H9 (cell line): Measurements from ENCODE around the gene PTTG1. TPM values are rescaled to one million over a fixed set of nuclear protein-coding genes. Genes with fewer than 3 reads are reported as not detected.

ENCODE experiments used
- DNase-seq: peaks from one replicate; pipeline ENCODE4 v3.0.0-alpha.2; 2017
- H2AFZ ChIP-seq: one replicate; pipeline ENCODE4 v1.6.1; 2013; ENCODE audit warnings: mild to moderate bottlenecking, low read length, control low read depth, moderate library complexity
- H2AK5ac ChIP-seq: 2 replicates; pipeline ENCODE4 v1.6.1; 2013; ENCODE audit warnings: low read length, control low read depth, mixed read lengths; ENCODE audit not compliant: insufficient read length
- H2BK120ac ChIP-seq: one replicate; pipeline ENCODE4 v1.6.1; 2013; ENCODE audit warnings: low read depth, mild to moderate bottlenecking, low read length, control low read depth, inconsistent platforms; ENCODE audit not compliant: poor library complexity, severe bottlenecking
- H2BK12ac ChIP-seq: 2 replicates; pipeline ENCODE4 v1.6.1; 2013; ENCODE audit warnings: low read length, control low read depth, mixed read lengths, low read depth; ENCODE audit not compliant: insufficient read length
- H2BK15ac ChIP-seq: 2 replicates; pipeline ENCODE4 v1.6.1; 2013; ENCODE audit warnings: low read depth, low read length, control low read depth
- H2BK20ac ChIP-seq: one replicate; pipeline ENCODE4 v1.6.1; 2013; ENCODE audit warnings: low read depth, mild to moderate bottlenecking, low read length, control low read depth, inconsistent platforms; ENCODE audit not compliant: poor library complexity, severe bottlenecking
- H2BK5ac ChIP-seq: 2 replicates; pipeline ENCODE4 v1.6.1; 2013; ENCODE audit warnings: low read length, control low read depth, mixed read lengths; ENCODE audit not compliant: insufficient read length
- H3K14ac ChIP-seq: 2 replicates; pipeline ENCODE4 v1.6.1; 2013; ENCODE audit warnings: low read length, control low read depth; ENCODE audit not compliant: insufficient read depth
- H3K18ac ChIP-seq: 2 replicates; pipeline ENCODE4 v1.6.1; 2013; ENCODE audit warnings: low read depth, mild to moderate bottlenecking, mixed read lengths, low read length, control low read depth; ENCODE audit not compliant: insufficient read length
- H3K23ac ChIP-seq: 2 replicates; pipeline ENCODE4 v1.6.1; 2013; ENCODE audit warnings: low read length, control low read depth, mixed read lengths, low read depth; ENCODE audit not compliant: insufficient read length
- H3K23me2 ChIP-seq: 2 replicates; pipeline ENCODE4 v1.6.1; 2013; ENCODE audit warnings: low read depth, mild to moderate bottlenecking, mixed read lengths, low read length, control low read depth; ENCODE audit not compliant: insufficient read length, poor library complexity, severe bottlenecking
- H3K27ac ChIP-seq: 2 replicates; pipeline ENCODE4 v1.5.1; 2013; ENCODE audit warnings: low read length, control low read depth, mixed read lengths, low read depth; ENCODE audit not compliant: insufficient read length
- H3K27me3 ChIP-seq: 2 replicates; pipeline ENCODE4 v1.6.1; 2013; ENCODE audit warnings: low read length, control low read depth, inconsistent platforms; ENCODE audit not compliant: insufficient read depth
- H3K4ac ChIP-seq: 2 replicates; pipeline ENCODE4 v1.6.1; 2013; ENCODE audit warnings: low read depth, mild to moderate bottlenecking, control low read depth, inconsistent platforms, low read length, moderate library complexity
- H3K4me1 ChIP-seq: 2 replicates; pipeline ENCODE4 v1.6.1; 2013; ENCODE audit warnings: low read length, control low read depth, inconsistent platforms; ENCODE audit not compliant: insufficient read depth
- H3K4me2 ChIP-seq: 2 replicates; pipeline ENCODE4 v1.6.1; 2013; ENCODE audit warnings: low read length, control low read depth, mixed read lengths; ENCODE audit not compliant: insufficient read length, insufficient read depth
- H3K56ac ChIP-seq: 2 replicates; pipeline ENCODE4 v1.6.1; 2013; ENCODE audit warnings: low read depth, mild to moderate bottlenecking, mixed read lengths, low read length, control low read depth; ENCODE audit not compliant: insufficient read length
- H3K79me1 ChIP-seq: 2 replicates; pipeline ENCODE4 v1.6.1; 2013; ENCODE audit warnings: low read depth, mild to moderate bottlenecking, moderate library complexity, low read length, control low read depth, inconsistent platforms; ENCODE audit not compliant: insufficient read depth, poor library complexity, severe bottlenecking
- H3K79me2 ChIP-seq: 2 replicates; pipeline ENCODE4 v1.6.1; 2013; ENCODE audit warnings: low read length, control low read depth, inconsistent platforms; ENCODE audit not compliant: insufficient read depth
- H3K9ac ChIP-seq: 2 replicates; pipeline ENCODE4 v1.6.1; 2013; ENCODE audit warnings: low read length, control low read depth, mixed read lengths; ENCODE audit not compliant: insufficient read length; ENCODE audit errors: extremely low read depth
- H3K9me3 ChIP-seq: one replicate; pipeline ENCODE4 v1.6.1; 2013; ENCODE audit warnings: low read depth, low read length, inconsistent platforms; ENCODE audit not compliant: control insufficient read depth
- H3T11ph ChIP-seq: one replicate; pipeline ENCODE4 v1.6.1; 2013; ENCODE audit warnings: mild to moderate bottlenecking, low read length, control low read depth, inconsistent platforms
- H4K20me1 ChIP-seq: one replicate; pipeline ENCODE4 v1.6.1; 2013; ENCODE audit not compliant: control insufficient read depth, insufficient read length, insufficient read depth
- H4K5ac ChIP-seq: 2 replicates; pipeline ENCODE4 v1.6.1; 2013; ENCODE audit warnings: low read depth, mild to moderate bottlenecking, mixed read lengths, low read length, control low read depth; ENCODE audit not compliant: insufficient read length
- H4K8ac ChIP-seq: replicated peaks from 2 replicates; pipeline ENCODE4 v1.6.1; 2013; ENCODE audit warnings: low read length, control low read depth, mixed read lengths, low read depth; ENCODE audit not compliant: insufficient read length
- H4K91ac ChIP-seq: 2 replicates; pipeline ENCODE4 v1.6.1; 2013; ENCODE audit warnings: low read depth, mild to moderate bottlenecking, moderate library complexity, mixed read lengths, low read length, control low read depth; ENCODE audit not compliant: insufficient read length
- H3K27ac Mint-ChIP-seq, 3 experiments: 2 replicates in 2 of 3; 3 replicates in 1 of 3; pipeline ENCODE4 v1.8.0; 2020 to 2021; ENCODE audit warnings: mixed read lengths in 3 of 3, mild to moderate bottlenecking in 1 of 3, moderate library complexity in 1 of 3
- H3K27me3 Mint-ChIP-seq: 2 replicates; pipeline ENCODE4 v1.8.0; 2021; ENCODE audit warnings: low read depth, mild to moderate bottlenecking, moderate library complexity, mixed read lengths
- H3K36me3 Mint-ChIP-seq, 3 experiments: 2 replicates in 2 of 3; 3 replicates in 1 of 3; pipeline ENCODE4 v1.8.0; 2020 to 2021; ENCODE audit warnings: low read depth in 3 of 3, mixed read lengths in 3 of 3; ENCODE audit not compliant: insufficient read depth in 1 of 3
- H3K4me1 Mint-ChIP-seq, 2 experiments: 2 replicates each; pipeline ENCODE4 v1.8.0; 2020; ENCODE audit warnings: mixed read lengths in 2 of 2
- H3K4me3 Mint-ChIP-seq, 2 experiments: 2 replicates in 1 of 2; 3 replicates in 1 of 2; pipeline ENCODE4 v1.8.0; 2020 to 2021; ENCODE audit warnings: mild to moderate bottlenecking in 2 of 2, mixed read lengths in 2 of 2, moderate library complexity in 1 of 2
- H3K9me3 Mint-ChIP-seq, 2 experiments: 2 replicates in 1 of 2; 3 replicates in 1 of 2; pipeline ENCODE4 v1.8.0; 2020; ENCODE audit warnings: mild to moderate bottlenecking in 2 of 2, mixed read lengths in 2 of 2, moderate library complexity in 1 of 2
- WGBS: extraction: QIAGEN DNeasy Blood & Tissue Kit; methylation state at CpG from one replicate; pipeline ENCODE4 v1.1.7; 2013; ENCODE audit warnings: missing lambda C conversion rate, low lambda C conversion rate, mixed read lengths; ENCODE audit not compliant: insufficient read length; ENCODE audit errors: extremely low coverage; 5-methylcytosine and 5-hydroxymethylcytosine counted together
- total RNA-seq: library from RNA; stranded (reverse); gene quantifications from 2 replicates; pipeline ENCODE4 v1.2.1, GENCODE V29; 2021
- TF ChIP-seq, protein P1 (sequence below): fragments of 200-600 bp; sonication (generic); conservative IDR thresholded peaks from 3 replicates; pipeline ENCODE4 v1.8.0; 2021; ENCODE audit warnings: antibody characterized with exemption, mild to moderate bottlenecking

Gene PTTG1
- total RNA-seq, 1 experiment from 2014 or later, result 279 TPM

DNA sequence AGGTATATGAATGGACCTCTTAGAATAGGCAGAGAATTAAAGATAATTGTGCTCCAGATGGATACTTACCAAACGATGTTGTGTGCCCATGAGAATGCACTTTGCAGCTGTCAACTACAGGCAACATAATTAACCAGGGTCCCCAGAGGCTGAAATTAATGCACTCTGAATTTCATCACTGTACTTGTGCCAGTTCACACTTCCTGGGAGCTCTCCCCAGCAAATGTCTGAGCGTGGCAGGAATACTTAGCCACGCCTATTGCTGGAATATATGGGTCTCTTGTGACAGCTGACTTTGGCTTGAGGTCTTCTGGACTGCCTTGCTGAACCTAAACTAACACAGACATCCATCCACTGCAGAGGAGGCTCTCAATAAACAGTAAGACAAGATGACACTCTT lies 39.3 kb upstream of the PTTG1 start:
- Mint-ChIP-seq H3K9me3 (peaks cover 3% of the 10 kb centered on the region in 2 experiments; a peak in 4 of 5 replicates), H3K27ac (no peak overlapping the region), H3K27me3 (no peaks in the 10 kb centered on the region; the same call in none of the 2 replicates), H3K4me1 (peaks cover 11% of the 10 kb centered on the region in 2 experiments), H3K36me3 (peaks cover 0 to 3% (median 0%) of the 10 kb centered on the region in 3 experiments; a peak in 2 of 7 replicates), H3K4me3 (no peak overlapping the region)
- Histone ChIP-seq H3K79me1 (no peaks in the 10 kb centered on the region), H3K4me1 (no peaks in the 10 kb centered on the region), H2BK120ac (no peak overlapping the region), H2BK15ac (no peak overlapping the region), H4K91ac (no peak overlapping the region), H3K18ac (no peak overlapping the region), H3T11ph (no peak overlapping the region), H2AK5ac (no peak overlapping the region), H3K27ac (no peak overlapping the region), H3K9ac (no peak overlapping the region), H3K56ac (no peak overlapping the region), H3K9me3 (no peaks in the 10 kb centered on the region), H2BK20ac (no peak overlapping the region), H3K14ac (no peak overlapping the region), H3K27me3 (no peaks in the 10 kb centered on the region), H3K4me2 (no peak overlapping the region), H4K20me1 (no peaks in the 10 kb centered on the region), H3K79me2 (no peaks in the 10 kb centered on the region), H4K5ac (no peak overlapping the region), H3K23ac (no peak overlapping the region), H2BK12ac (no peak overlapping the region), H3K4ac (no peak overlapping the region), H3K23me2 (no peaks in the 10 kb centered on the region), H2AFZ (no peak overlapping the region), H4K8ac (no peak overlapping the region), H2BK5ac (no peak overlapping the region)
- TF ChIP-seq, protein P1, sequence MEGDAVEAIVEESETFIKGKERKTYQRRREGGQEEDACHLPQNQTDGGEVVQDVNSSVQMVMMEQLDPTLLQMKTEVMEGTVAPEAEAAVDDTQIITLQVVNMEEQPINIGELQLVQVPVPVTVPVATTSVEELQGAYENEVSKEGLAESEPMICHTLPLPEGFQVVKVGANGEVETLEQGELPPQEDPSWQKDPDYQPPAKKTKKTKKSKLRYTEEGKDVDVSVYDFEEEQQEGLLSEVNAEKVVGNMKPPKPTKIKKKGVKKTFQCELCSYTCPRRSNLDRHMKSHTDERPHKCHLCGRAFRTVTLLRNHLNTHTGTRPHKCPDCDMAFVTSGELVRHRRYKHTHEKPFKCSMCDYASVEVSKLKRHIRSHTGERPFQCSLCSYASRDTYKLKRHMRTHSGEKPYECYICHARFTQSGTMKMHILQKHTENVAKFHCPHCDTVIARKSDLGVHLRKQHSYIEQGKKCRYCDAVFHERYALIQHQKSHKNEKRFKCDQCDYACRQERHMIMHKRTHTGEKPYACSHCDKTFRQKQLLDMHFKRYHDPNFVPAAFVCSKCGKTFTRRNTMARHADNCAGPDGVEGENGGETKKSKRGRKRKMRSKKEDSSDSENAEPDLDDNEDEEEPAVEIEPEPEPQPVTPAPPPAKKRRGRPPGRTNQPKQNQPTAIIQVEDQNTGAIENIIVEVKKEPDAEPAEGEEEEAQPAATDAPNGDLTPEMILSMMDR, result no peak
- no CpG with 5 or more reads among the region's 3 CpGs for WGBS
- DNase-seq, result no peak
